HEK293 (cell line): ENCODE measurements around the gene LMO2.

Source experiments
- CTCF ChIA-PET: fragments of 350-600 bp; formaldehyde crosslinking; extraction: SDS; loops from one replicate; lab custom pipeline; 2021; ENCODE audit warnings: antibody characterized with exemption; lab: Yijun Ruan, JAX
- POLR2A ChIA-PET: fragments of 300-600 bp; formaldehyde crosslinking; extraction: SDS; loops from one replicate; lab custom pipeline; 2020; ENCODE audit warnings: antibody characterized with exemption, inconsistent platforms; lab: Yijun Ruan, JAX
- H3K27ac ChIP-seq: fragments of 200-500 bp; sonication (Bioruptor generic); 2 replicates; pipeline ENCODE4 v1.5.1; 2014; ENCODE audit warnings: low read depth, low read length, control low read depth, inconsistent platforms; ENCODE audit errors: extremely low read depth
- H3K36me3 ChIP-seq, 2 experiments: fragments of 200-500 bp in 1 of 2; sonication (Bioruptor generic) in 1 of 2; 1 replicate in 1 of 2; 2 replicates in 1 of 2; pipeline ENCODE4 v1.5.1; 2014 to 2017; ENCODE audit warnings: inconsistent platforms in 2 of 2, low read length in 2 of 2; ENCODE audit not compliant: control insufficient read depth in 2 of 2, insufficient read depth in 1 of 2
- H3K4me1 ChIP-seq: fragments of 200-500 bp; sonication (Bioruptor generic); 2 replicates; pipeline ENCODE4 v1.5.1; 2014; ENCODE audit warnings: mild to moderate bottlenecking, low read length, inconsistent platforms; ENCODE audit not compliant: control insufficient read depth, insufficient read depth
- H3K4me3 ChIP-seq: 2 replicates; pipeline ENCODE4 v1.5.1; 2011; ENCODE audit warnings: low read depth, mild to moderate bottlenecking, control low read depth, low read length, moderate library complexity
- H3K9me3 ChIP-seq: fragments of 200-500 bp; sonication (Bioruptor generic); 2 replicates; pipeline ENCODE4 v1.5.1; 2014; ENCODE audit warnings: low read depth, low read length, inconsistent platforms; ENCODE audit not compliant: control insufficient read depth, insufficient read depth
- FEZF1 ChIP-seq: fragments of 450-650 bp; formaldehyde crosslinking; IDR thresholded peaks from 2 replicates; pipeline ENCODE4 v1.5.1; 2016; ENCODE audit warnings: missing biosample characterization, missing genetic modification characterization
- HOXA7 ChIP-seq: sonication (generic); formaldehyde crosslinking; IDR thresholded peaks from 2 replicates; pipeline ENCODE4 v1.8.1; 2022; ENCODE audit warnings: missing genetic modification reagents, borderline replicate concordance
- HOXD13 ChIP-seq: sonication (generic); formaldehyde crosslinking; IDR thresholded peaks from 2 replicates; pipeline ENCODE4 v1.8.0; 2022; ENCODE audit warnings: missing genetic modification reagents, borderline replicate concordance
- KLF10 ChIP-seq: fragments of 450-650 bp; IDR thresholded peaks from 2 replicates; pipeline ENCODE4 v1.5.1; 2018; ENCODE audit warnings: missing biosample characterization, mild to moderate bottlenecking, missing genetic modification characterization
- PRDM4 ChIP-seq: fragments of 450-650 bp; formaldehyde crosslinking; IDR thresholded peaks from 2 replicates; pipeline ENCODE4 v1.5.1; 2017; ENCODE audit warnings: missing biosample characterization, missing genetic modification characterization
- SP3 ChIP-seq: fragments of 450-650 bp; formaldehyde crosslinking; IDR thresholded peaks from 2 replicates; pipeline ENCODE4 v1.5.1; 2016; ENCODE audit warnings: missing biosample characterization, missing genetic modification characterization
- YY2 ChIP-seq: fragments of 450-650 bp; formaldehyde crosslinking; IDR thresholded peaks from 2 replicates; pipeline ENCODE4 v1.5.1; 2016; ENCODE audit warnings: missing biosample characterization, missing genetic modification characterization
- ZFP69B ChIP-seq: fragments of 450-650 bp; formaldehyde crosslinking; IDR thresholded peaks from 2 replicates; pipeline ENCODE4 v1.5.1; 2016; ENCODE audit warnings: missing biosample characterization, missing genetic modification characterization
- ZIC2 ChIP-seq: fragments of 450-650 bp; formaldehyde crosslinking; IDR thresholded peaks from 2 replicates; pipeline ENCODE4 v1.5.1; 2016; ENCODE audit warnings: missing biosample characterization, missing genetic modification characterization
- ZNF140 ChIP-seq: fragments of 450-650 bp; formaldehyde crosslinking; IDR thresholded peaks from 2 replicates; pipeline ENCODE4 v1.5.1; 2016; ENCODE audit warnings: missing biosample characterization, missing genetic modification characterization
- ZNF214 ChIP-seq: fragments of 450-650 bp; formaldehyde crosslinking; IDR thresholded peaks from 2 replicates; pipeline ENCODE4 v1.5.1; 2017; ENCODE audit warnings: missing biosample characterization, mild to moderate bottlenecking, missing genetic modification characterization, borderline replicate concordance
- ZNF335 ChIP-seq: fragments of 450-650 bp; formaldehyde crosslinking; conservative IDR thresholded peaks from 2 replicates; pipeline ENCODE4 v1.5.1; 2016; ENCODE audit warnings: missing biosample characterization, missing genetic modification characterization
- ZNF350 ChIP-seq: fragments of 450-650 bp; formaldehyde crosslinking; IDR thresholded peaks from 2 replicates; pipeline ENCODE4 v1.5.0; 2017; ENCODE audit warnings: missing biosample characterization, mild to moderate bottlenecking, missing genetic modification characterization
- ZNF354C ChIP-seq: fragments of 450-650 bp; formaldehyde crosslinking; IDR thresholded peaks from 2 replicates; pipeline ENCODE4 v1.5.1; 2016; ENCODE audit warnings: missing biosample characterization, missing genetic modification characterization, low read depth, borderline replicate concordance
- ZNF426 ChIP-seq: fragments of 450-650 bp; formaldehyde crosslinking; IDR thresholded peaks from 2 replicates; pipeline ENCODE4 v1.5.1; 2017; ENCODE audit warnings: missing biosample characterization, missing genetic modification characterization, mild to moderate bottlenecking, inconsistent platforms, moderate library complexity
- ZNF561 ChIP-seq: fragments of 450-650 bp; IDR thresholded peaks from 2 replicates; pipeline ENCODE4 v1.5.1; 2018; ENCODE audit warnings: missing biosample characterization, missing genetic modification characterization, borderline replicate concordance
- ZNF626 ChIP-seq: fragments of 450-650 bp; sonication (Bioruptor Pico); formaldehyde crosslinking; IDR thresholded peaks from 2 replicates; pipeline ENCODE4 v1.5.1; 2018; ENCODE audit warnings: missing biosample characterization, missing genetic modification characterization, inconsistent platforms
- ZNF629 ChIP-seq: fragments of 450-650 bp; formaldehyde crosslinking; IDR thresholded peaks from 2 replicates; pipeline ENCODE4 v1.5.1; 2017; ENCODE audit warnings: missing biosample characterization, missing genetic modification characterization
- ZNF837 ChIP-seq: fragments of 450-650 bp; formaldehyde crosslinking; IDR thresholded peaks from 2 replicates; pipeline ENCODE4 v1.5.1; 2016; ENCODE audit warnings: missing biosample characterization, missing genetic modification characterization
- TF ChIP-seq, protein P1 (sequence below): fragments of 450-650 bp; formaldehyde crosslinking; IDR thresholded peaks from 2 replicates; pipeline ENCODE4 v1.5.1; 2016; ENCODE audit warnings: missing biosample characterization, missing genetic modification characterization, borderline replicate concordance
- TF ChIP-seq, protein P2 (sequence below): fragments of 450-650 bp; IDR thresholded peaks from 2 replicates; pipeline ENCODE4 v1.5.1; 2018; ENCODE audit warnings: missing biosample characterization, mild to moderate bottlenecking, missing genetic modification characterization
- TF ChIP-seq, protein P3 (sequence below): fragments of 450-650 bp; formaldehyde crosslinking; IDR thresholded peaks from 2 replicates; pipeline ENCODE4; 2016; ENCODE audit warnings: missing biosample characterization, missing genetic modification characterization
- TF ChIP-seq, protein P4 (sequence below): fragments of 450-650 bp; formaldehyde crosslinking; IDR thresholded peaks from 2 replicates; pipeline ENCODE4 v1.5.1; 2016; ENCODE audit warnings: missing biosample characterization, missing genetic modification characterization
- TF ChIP-seq, protein P5 (sequence below): fragments of 450-650 bp; formaldehyde crosslinking; IDR thresholded peaks from 2 replicates; pipeline ENCODE4 v1.5.1; 2017; ENCODE audit warnings: missing biosample characterization, missing genetic modification characterization

The LMO2 gene

GRCh38 chr11:33940538-33940815 is 48.6 kb upstream of the LMO2 start:
- Histone ChIP-seq H3K27ac (no peak overlapping the region), H3K4me3 (no peak overlapping the region), H3K36me3 (no peaks in the 10 kb centered on the region), H3K9me3 (no peaks in the 10 kb centered on the region)
- ChIA-PET POLR2A (no interaction called here), CTCF (no interaction called here)
- no peak for TF ChIP-seq ZNF561
- TF ChIP-seq, protein P1, sequence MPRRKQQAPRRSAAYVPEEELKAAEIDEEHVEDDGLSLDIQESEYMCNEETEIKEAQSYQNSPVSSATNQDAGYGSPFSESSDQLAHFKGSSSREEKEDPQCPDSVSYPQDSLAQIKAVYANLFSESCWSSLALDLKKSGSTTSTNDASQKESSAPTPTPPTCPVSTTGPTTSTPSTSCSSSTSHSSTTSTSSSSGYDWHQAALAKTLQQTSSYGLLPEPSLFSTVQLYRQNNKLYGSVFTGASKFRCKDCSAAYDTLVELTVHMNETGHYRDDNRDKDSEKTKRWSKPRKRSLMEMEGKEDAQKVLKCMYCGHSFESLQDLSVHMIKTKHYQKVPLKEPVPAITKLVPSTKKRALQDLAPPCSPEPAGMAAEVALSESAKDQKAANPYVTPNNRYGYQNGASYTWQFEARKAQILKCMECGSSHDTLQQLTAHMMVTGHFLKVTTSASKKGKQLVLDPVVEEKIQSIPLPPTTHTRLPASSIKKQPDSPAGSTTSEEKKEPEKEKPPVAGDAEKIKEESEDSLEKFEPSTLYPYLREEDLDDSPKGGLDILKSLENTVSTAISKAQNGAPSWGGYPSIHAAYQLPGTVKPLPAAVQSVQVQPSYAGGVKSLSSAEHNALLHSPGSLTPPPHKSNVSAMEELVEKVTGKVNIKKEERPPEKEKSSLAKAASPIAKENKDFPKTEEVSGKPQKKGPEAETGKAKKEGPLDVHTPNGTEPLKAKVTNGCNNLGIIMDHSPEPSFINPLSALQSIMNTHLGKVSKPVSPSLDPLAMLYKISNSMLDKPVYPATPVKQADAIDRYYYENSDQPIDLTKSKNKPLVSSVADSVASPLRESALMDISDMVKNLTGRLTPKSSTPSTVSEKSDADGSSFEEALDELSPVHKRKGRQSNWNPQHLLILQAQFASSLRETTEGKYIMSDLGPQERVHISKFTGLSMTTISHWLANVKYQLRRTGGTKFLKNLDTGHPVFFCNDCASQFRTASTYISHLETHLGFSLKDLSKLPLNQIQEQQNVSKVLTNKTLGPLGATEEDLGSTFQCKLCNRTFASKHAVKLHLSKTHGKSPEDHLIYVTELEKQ (tag by site-specific recombination), result no peak
- no peak for TF ChIP-seq ZNF140 (tag by site-specific recombination)
- TF ChIP-seq ZNF629, result no peak
- TF ChIP-seq ZNF426 (tag by site-specific recombination), result no peak
- no peak for TF ChIP-seq YY2 (tag by site-specific recombination)
- no peak for TF ChIP-seq ZNF354C (tag by site-specific recombination)
- no peak for TF ChIP-seq ZNF350 (tag by site-specific recombination)
- no peak for TF ChIP-seq HOXD13 (CRISPR knock-in tag)
- no peak for TF ChIP-seq SP3
- TF ChIP-seq, protein P2, sequence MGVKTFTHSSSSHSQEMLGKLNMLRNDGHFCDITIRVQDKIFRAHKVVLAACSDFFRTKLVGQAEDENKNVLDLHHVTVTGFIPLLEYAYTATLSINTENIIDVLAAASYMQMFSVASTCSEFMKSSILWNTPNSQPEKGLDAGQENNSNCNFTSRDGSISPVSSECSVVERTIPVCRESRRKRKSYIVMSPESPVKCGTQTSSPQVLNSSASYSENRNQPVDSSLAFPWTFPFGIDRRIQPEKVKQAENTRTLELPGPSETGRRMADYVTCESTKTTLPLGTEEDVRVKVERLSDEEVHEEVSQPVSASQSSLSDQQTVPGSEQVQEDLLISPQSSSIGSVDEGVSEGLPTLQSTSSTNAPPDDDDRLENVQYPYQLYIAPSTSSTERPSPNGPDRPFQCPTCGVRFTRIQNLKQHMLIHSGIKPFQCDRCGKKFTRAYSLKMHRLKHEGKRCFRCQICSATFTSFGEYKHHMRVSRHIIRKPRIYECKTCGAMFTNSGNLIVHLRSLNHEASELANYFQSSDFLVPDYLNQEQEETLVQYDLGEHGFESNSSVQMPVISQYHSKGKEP (tag by site-specific recombination), result no peak
- no peak for TF ChIP-seq HOXA7 (CRISPR knock-in tag)
- no peak for TF ChIP-seq KLF10 (tag by site-specific recombination)
- TF ChIP-seq ZFP69B (tag by site-specific recombination), result no peak
- TF ChIP-seq ZNF214 (tag by site-specific recombination), result no peak
- TF ChIP-seq, all 188 proteins: peak for 0
- H3K4me1 ChIP-seq, result no peaks in the 10 kb centered on the region

- H3K4me3 ChIP-seq, result no peak overlapping the region
- ChIA-PET POLR2A (no interaction called here), CTCF (interaction anchor here (0.6 to 2.4 kb wide), 5 partner anchors 13 to 129 kb away, joined by 3 to 14 read pairs (median 3); no protein-coding TSS in a partner anchor)
- H3K4me1 ChIP-seq, result no peaks in the 10 kb centered on the region
- no peaks in the 10 kb centered on the region for H3K36me3 ChIP-seq
- H3K9me3 ChIP-seq, result no peaks in the 10 kb centered on the region
- H3K27ac ChIP-seq, result no peak overlapping the region
- TF ChIP-seq, protein P3, sequence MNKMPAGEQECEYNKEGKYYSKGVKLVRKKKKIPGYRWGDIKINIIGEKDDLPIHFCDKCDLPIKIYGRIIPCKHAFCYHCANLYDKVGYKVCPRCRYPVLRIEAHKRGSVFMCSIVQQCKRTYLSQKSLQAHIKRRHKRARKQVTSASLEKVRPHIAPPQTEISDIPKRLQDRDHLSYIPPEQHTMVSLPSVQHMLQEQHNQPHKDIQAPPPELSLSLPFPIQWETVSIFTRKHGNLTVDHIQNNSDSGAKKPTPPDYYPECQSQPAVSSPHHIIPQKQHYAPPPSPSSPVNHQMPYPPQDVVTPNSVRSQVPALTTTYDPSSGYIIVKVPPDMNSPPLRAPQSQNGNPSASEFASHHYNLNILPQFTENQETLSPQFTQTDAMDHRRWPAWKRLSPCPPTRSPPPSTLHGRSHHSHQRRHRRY, result no peak
- no peak for TF ChIP-seq ZNF837
- no peak for TF ChIP-seq ZIC2
- TF ChIP-seq FEZF1 (tag by site-specific recombination), result no peak
- TF ChIP-seq, protein P4, sequence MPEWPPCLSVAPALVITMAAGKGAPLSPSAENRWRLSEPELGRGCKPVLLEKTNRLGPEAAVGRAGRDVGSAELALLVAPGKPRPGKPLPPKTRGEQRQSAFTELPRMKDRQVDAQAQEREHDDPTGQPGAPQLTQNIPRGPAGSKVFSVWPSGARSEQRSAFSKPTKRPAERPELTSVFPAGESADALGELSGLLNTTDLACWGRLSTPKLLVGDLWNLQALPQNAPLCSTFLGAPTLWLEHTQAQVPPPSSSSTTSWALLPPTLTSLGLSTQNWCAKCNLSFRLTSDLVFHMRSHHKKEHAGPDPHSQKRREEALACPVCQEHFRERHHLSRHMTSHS (tag by site-specific recombination), result no peak
- TF ChIP-seq PRDM4, result 0 out of 2 replicates have a peak, but pooled peaks have one; percentile 18
- TF ChIP-seq, protein P5, sequence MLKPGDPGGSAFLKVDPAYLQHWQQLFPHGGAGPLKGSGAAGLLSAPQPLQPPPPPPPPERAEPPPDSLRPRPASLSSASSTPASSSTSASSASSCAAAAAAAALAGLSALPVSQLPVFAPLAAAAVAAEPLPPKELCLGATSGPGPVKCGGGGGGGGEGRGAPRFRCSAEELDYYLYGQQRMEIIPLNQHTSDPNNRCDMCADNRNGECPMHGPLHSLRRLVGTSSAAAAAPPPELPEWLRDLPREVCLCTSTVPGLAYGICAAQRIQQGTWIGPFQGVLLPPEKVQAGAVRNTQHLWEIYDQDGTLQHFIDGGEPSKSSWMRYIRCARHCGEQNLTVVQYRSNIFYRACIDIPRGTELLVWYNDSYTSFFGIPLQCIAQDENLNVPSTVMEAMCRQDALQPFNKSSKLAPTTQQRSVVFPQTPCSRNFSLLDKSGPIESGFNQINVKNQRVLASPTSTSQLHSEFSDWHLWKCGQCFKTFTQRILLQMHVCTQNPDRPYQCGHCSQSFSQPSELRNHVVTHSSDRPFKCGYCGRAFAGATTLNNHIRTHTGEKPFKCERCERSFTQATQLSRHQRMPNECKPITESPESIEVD (tag by site-specific recombination), result no peak
- TF ChIP-seq ZNF626, result no peak
- TF ChIP-seq ZNF335, result no peak
These were observed 45.1 kb upstream of the LMO2 start for GRCh38 chr11:33936725-33937604.
